HAP-1 (cell line): ENCODE measurements around the gene CHD6.

ENCODE experiments used
- DNase-seq, 2 experiments: peaks; one replicate each; pipeline ENCODE4 v3.0.0-alpha.2; 2016 to 2020; ENCODE audit warnings: low spot score in 2 of 2
- H3K27me3 ChIP-seq: fragments of 250-450 bp; sonication (Bioruptor Pico); 2 replicates; pipeline ENCODE4 v1.5.1; 2020; ENCODE audit warnings: low read depth, mild to moderate bottlenecking, moderate library complexity
- H3K36me3 ChIP-seq: fragments of 250-450 bp; sonication (Bioruptor Pico); replicated peaks from 2 replicates; pipeline ENCODE4 v1.5.1; 2020; ENCODE audit warnings: mild to moderate bottlenecking
- H3K4me1 ChIP-seq: fragments of 250-450 bp; sonication (Bioruptor Pico); 2 replicates; pipeline ENCODE4 v1.5.1; 2020; ENCODE audit warnings: mild to moderate bottlenecking
- H3K4me3 ChIP-seq: fragments of 250-450 bp; sonication (Bioruptor Pico); 2 replicates; pipeline ENCODE4 v1.5.1; 2020; ENCODE audit warnings: mild to moderate bottlenecking, moderate library complexity
- H3K9me3 ChIP-seq: fragments of 250-450 bp; sonication (Bioruptor Pico); 2 replicates; pipeline ENCODE4 v1.5.1; 2020; ENCODE audit warnings: mild to moderate bottlenecking, moderate library complexity
- in situ Hi-C: fragments of 300-500 bp; cut with MboI; formaldehyde crosslinking; loops from 3 replicates; pipeline ENCODE4 v1.14.3; 2020; ENCODE audit warnings: low sequenced_read_pairs, inconsistent platforms, mixed read lengths

Gene CHD6

GRCh38 chr20:41463567-41463966, 154.6 kb downstream of the CHD6 start:
- H3K36me3 ChIP-seq = peaks cover 8% of the 10 kb centered on the region; the same call in 1 of the 2 replicates
- H3K9me3 ChIP-seq = peaks cover 5% of the 10 kb centered on the region
- in situ Hi-C loops = no loop called here

DNA sequence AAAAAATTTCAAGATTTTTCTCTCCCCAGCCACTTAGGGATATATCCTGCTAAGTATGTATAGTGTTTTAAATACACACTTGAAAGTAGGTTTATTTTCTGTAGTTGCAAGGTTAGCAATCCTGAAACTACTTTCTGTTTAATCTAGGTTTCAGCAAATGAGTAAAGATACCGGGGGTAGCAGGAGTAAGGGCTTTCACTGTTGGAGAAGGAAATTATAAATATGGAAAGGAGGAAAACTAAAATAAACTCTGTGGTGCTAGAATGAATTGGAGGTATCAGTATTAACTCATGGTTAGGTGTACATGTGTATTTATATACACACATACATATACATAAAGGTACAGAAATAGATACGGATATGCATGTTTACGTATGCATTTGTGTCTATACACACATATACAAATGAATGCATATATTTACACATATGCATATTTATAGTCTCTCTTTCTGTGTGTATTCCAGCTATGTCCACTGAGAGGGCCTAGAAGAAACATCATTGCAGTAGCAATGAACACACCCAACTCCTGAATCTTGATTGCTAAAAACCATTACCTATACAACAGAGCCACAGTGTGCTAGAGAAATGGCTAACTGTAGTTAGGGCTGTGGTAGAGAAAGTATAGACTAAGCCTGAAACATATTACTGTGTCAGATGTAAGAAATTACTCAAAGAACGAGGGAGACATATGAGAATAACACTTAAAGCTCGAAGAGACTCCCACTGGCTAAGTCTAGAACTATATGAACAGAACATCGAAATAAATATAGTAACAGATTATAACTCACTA, 155.6 kb downstream of the CHD6 start:
- in situ Hi-C loops = no loop called here
- Histone ChIP-seq H3K9me3 (peaks cover 5% of the 10 kb centered on the region), H3K27me3 (no peaks in the 10 kb centered on the region), H3K36me3 (peaks cover 5% of the 10 kb centered on the region; the same call in 1 of the 2 replicates), H3K4me3 (no peak overlapping the region), H3K4me1 (no peaks in the 10 kb centered on the region)
- DNase-seq = peak in 1 of 2 experiments; percentile 24

More at GRCh38 chr20:41463567-41463966, 154.6 kb downstream of the CHD6 start:
- no peak overlapping the region for H3K4me3 ChIP-seq
- no peaks in the 10 kb centered on the region for H3K27me3 ChIP-seq
- H3K4me1 ChIP-seq = no peaks in the 10 kb centered on the region
- DNase-seq = no peak

DNA sequence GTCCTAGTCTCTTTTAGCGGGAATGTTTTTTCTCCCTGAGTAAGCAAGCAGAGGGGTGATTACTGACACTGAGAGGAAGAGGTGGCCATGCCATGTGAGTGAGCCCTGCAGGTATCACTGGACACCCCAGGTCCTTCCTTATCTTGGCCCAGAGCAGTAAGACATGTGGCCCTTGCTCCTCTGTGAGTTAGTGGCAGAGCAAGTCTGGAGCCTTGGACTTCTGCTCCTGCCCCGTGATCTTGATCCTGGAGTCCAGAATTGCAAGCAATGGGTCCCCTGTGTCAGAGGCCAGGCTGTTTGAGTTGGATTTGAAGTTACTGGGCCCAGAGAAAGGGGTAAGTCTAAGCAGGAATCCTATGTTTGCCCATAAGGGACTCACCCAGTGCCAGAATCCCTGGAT, 159.4 kb downstream of the CHD6 start:
- Histone ChIP-seq H3K36me3 (peaks cover 23% of the 10 kb centered on the region), H3K27me3 (no peaks in the 10 kb centered on the region), H3K4me3 (no peak overlapping the region), H3K9me3 (peaks cover 5% of the 10 kb centered on the region), H3K4me1 (no peaks in the 10 kb centered on the region)
- in situ Hi-C loops = no loop called here
- no peak for DNase-seq

DNA sequence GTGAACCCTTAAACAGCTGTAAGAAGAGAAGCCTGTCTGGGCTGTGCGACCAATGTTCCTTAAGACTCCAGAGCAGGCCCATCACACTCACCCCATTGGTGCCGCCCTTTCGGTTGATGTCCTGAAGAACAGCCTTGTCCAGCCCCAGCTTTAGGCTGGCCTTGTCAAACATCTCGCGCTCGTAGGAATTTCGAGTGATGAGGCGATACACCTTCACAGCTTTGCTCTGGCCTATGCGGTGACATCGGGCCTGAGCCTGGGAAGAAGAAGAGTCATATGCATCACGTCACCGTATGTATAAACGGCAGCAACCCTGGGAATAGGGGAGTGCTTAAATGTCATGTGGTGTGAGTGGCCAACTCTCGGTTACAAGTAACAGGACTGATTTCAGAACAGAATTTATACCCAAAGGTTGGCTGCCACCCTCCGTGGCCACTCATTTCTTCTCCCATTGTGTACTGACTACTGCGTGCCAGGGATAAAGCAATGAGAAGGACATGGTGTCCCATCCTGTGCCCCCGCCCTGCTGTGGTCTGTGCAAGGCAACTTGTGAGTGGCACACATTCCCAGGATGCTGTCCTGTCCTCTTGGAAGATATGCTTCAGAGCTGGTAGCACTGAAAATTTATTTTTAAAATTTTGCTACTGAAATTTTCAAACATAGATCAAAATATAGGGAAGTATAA, 160.9 kb downstream of the CHD6 start:
- H3K4me3 ChIP-seq = no peak overlapping the region
- H3K36me3 ChIP-seq = peaks cover 34% of the 10 kb centered on the region
- no peaks in the 10 kb centered on the region for H3K4me1 ChIP-seq
- H3K27me3 ChIP-seq = no peaks in the 10 kb centered on the region
- in situ Hi-C loops = no loop called here
- DNase-seq = no peak
- H3K9me3 ChIP-seq = peaks cover 5% of the 10 kb centered on the region

DNA sequence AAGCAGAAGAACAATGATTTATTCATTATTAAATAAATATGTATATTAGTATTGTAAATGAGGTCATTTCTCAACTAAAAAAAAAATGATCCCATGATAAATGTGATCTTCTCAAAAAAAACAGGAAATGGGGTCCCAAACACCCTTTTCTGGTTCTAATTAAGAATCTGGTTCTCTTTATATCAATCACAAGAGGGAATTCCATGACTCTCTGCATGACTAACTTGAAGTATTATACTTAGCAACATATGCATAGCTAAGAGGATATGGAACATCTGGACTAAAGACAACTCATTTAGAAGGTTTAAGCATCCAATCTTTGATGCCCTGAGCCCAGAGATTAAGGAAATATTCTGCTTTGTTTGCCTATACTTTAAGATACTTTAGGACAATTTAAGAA, 161.8 kb downstream of the CHD6 start:
- no peak overlapping the region for H3K4me3 ChIP-seq
- no peaks in the 10 kb centered on the region for H3K27me3 ChIP-seq
- no peak for DNase-seq
- peaks cover 43% of the 10 kb centered on the region for H3K36me3 ChIP-seq
- in situ Hi-C loops = no loop called here
- H3K4me1 ChIP-seq = no peaks in the 10 kb centered on the region
- peaks cover 5% of the 10 kb centered on the region for H3K9me3 ChIP-seq

DNA sequence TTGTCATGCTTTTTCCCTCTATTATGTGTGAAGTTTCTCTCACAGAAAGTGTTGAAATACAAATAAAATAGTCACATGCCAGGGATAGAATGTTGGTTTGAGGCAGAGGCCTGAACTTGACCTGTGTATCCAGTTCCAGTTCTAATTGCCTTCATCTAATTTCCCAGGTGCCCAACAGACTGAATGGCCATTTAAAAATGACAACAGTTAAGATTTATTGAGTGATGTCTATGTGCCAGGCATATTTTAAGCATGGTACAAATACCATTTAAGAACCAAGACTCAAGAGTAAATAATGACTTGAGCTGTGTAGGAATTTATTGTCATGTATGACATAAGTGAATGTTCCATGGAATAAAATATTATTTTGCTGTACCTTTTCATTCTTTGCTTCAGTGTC, 163.9 kb downstream of the CHD6 start:
- no peaks in the 10 kb centered on the region for H3K9me3 ChIP-seq
- H3K4me3 ChIP-seq = no peak overlapping the region
- no peaks in the 10 kb centered on the region for H3K4me1 ChIP-seq
- in situ Hi-C loops = no loop called here
- DNase-seq = no peak
- H3K36me3 ChIP-seq = peaks cover 54% of the 10 kb centered on the region
- H3K27me3 ChIP-seq = no peaks in the 10 kb centered on the region

DNA sequence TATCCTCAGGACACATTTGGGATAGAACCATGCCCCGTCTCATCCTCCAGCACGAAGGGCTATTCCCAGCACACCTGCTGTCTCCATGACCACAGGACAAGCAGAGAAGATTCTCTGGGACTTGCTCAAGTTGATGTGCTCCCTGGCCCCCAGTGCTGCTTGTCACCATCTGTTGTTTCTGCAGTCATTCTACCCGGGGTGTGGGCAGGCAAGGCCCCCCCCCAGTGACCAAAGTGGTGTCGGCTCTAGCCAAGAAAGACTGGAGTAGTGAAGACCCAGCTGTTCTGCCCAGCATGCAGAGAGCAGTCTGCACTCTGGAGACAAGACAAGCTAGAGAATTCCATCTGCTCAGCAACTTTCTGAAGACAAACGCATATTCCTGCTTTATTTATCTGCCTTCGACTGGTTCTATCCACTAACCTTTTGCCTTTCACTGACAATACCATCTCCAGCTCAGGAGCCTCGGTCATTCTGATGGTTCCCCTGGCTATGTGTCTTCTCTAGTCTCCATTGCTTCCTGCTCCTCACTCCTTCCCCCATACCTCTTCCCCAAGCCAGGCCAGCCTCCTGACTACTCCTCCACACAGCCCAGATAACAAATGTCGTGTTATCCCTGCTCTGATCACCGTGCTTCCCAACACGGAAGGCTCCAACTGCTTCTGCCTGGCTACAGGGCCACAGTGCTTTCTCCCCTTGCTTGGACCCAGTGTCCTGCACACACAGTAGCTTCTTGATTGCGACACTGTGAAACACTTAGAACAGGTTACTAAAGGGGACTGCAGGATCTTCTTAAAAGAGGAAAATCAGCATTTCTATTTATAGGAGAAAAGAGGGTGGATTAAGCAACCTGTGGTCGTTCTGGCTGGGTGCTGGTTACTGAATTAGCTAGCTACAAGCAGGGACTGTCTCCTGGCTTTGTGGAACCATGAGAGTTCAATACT, 164.9 kb downstream of the CHD6 start:
- in situ Hi-C loops = no loop called here

GRCh38 chr20:41452226-41452625, 166.0 kb downstream of the CHD6 start:
- Histone ChIP-seq H3K9me3 (no peaks in the 10 kb centered on the region), H3K36me3 (peaks cover 61% of the 10 kb centered on the region), H3K27me3 (no peaks in the 10 kb centered on the region), H3K4me3 (no peak overlapping the region), H3K4me1 (no peaks in the 10 kb centered on the region)
- in situ Hi-C loops = no loop called here
- DNase-seq = no peak

More for the DNA sequence above, 164.9 kb downstream of the CHD6 start:
- Histone ChIP-seq H3K9me3 (no peaks in the 10 kb centered on the region), H3K36me3 (peaks cover 54% of the 10 kb centered on the region), H3K4me3 (no peak overlapping the region), H3K27me3 (no peaks in the 10 kb centered on the region), H3K4me1 (no peaks in the 10 kb centered on the region)
- no peak for DNase-seq

GRCh38 chr20:41447006-41447405, 171.2 kb downstream of the CHD6 start:
- Histone ChIP-seq H3K4me1 (no peaks in the 10 kb centered on the region), H3K36me3 (peaks cover 58% of the 10 kb centered on the region), H3K9me3 (no peaks in the 10 kb centered on the region), H3K27me3 (no peaks in the 10 kb centered on the region), H3K4me3 (no peak overlapping the region)
- in situ Hi-C loops = no loop called here
- no peak for DNase-seq

DNA sequence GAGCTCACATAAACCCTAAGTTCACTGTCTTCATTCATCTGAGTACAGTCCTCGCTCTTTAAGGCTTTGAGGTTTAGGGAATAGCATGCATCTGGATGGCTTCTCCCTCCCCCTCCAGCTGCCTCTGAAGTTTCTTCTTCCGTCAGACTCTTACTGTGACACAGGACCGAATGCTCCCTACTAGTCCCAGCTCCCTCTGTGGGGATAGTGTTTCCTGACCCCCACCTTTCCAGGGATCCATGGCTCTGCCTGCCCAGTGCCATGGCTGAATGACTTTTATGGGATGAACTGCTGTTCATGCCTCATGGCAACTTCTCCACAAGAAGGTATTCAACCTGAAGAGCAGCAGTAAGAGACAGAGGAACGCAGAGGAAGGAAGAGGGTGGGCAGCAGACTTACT, 171.7 kb downstream of the CHD6 start:
- H3K9me3 ChIP-seq = no peaks in the 10 kb centered on the region
- H3K27me3 ChIP-seq = no peaks in the 10 kb centered on the region
- peaks cover 53% of the 10 kb centered on the region for H3K36me3 ChIP-seq
- no peaks in the 10 kb centered on the region for H3K4me1 ChIP-seq
- no peak overlapping the region for H3K4me3 ChIP-seq
- no peak for DNase-seq
- in situ Hi-C loops = no loop called here

- Histone ChIP-seq H3K36me3 (peaks cover 48% of the 10 kb centered on the region), H3K4me1 (no peaks in the 10 kb centered on the region), H3K9me3 (no peaks in the 10 kb centered on the region), H3K4me3 (no peak overlapping the region), H3K27me3 (no peaks in the 10 kb centered on the region)
- DNase-seq = no peak
- in situ Hi-C loops = no loop called here
These were observed 173.4 kb downstream of the CHD6 start for GRCh38 chr20:41444821-41445220.

DNA sequence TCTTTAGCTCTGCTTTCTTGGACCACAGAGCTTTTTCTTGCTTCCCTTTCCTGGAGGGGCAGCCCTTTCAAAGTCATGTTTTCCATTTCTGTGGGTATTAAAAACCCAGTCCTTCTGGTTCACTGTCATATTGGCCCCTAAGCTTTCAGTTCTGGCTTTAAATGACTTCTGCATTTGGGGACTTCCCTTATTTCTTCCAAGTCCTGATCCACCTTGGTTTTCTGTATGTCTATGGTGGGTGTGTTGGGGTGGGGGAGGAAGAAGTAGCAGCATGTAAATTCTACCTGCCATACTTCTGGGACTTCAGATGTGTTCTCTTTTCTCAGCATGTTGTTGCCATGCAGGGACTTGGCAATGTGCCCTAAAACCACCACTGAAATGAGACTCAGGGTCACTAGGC, 174.5 kb downstream of the CHD6 start:
- no peak for DNase-seq
- Histone ChIP-seq H3K27me3 (no peaks in the 10 kb centered on the region), H3K4me3 (no peak overlapping the region), H3K4me1 (no peaks in the 10 kb centered on the region), H3K9me3 (no peaks in the 10 kb centered on the region), H3K36me3 (peaks cover 55% of the 10 kb centered on the region)
- in situ Hi-C loops = no loop called here

DNA sequence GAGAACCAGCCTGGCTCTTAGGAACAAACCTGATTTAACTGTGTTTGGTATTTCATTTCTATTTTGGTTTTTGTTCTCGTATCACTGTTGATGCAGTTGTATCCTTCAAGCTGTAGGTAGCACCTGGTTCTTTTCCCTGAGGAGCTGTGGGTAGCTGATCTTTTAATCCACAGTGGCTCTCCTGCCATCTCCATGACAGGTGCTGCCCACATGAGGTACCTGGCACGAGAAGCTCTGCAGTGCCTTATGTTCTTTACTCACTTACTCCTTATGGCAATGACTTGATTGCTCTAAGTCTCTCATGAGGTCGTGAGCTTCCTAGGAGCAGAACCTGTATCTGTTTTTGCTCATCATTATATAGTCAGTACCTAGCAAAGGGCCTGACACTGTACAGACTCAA, 177.3 kb downstream of the CHD6 start:
- no peaks in the 10 kb centered on the region for H3K4me1 ChIP-seq
- peaks cover 45% of the 10 kb centered on the region for H3K36me3 ChIP-seq
- in situ Hi-C loops = no loop called here
- no peak overlapping the region for H3K4me3 ChIP-seq
- no peaks in the 10 kb centered on the region for H3K9me3 ChIP-seq
- no peaks in the 10 kb centered on the region for H3K27me3 ChIP-seq
- DNase-seq = no peak
